Duodenal mucosa (tissue), 2 donors: ENCODE results near the gene HERPUD1.
A peak's percentile ranks its signal among the peaks of the same experiment; 100 is the strongest.
"Not testable (repeated sequence)": the region's sequence is repeated elsewhere in the genome, so short reads cannot be mapped to it uniquely, and the experiment has no call there.

ENCODE experiments used
- H3K27ac ChIP-seq: one replicate; pipeline ENCODE4 v1.7.0; 2013; ENCODE audit warnings: low read depth, low read length
- H3K27me3 ChIP-seq, 2 donors: one replicate each; pipeline ENCODE4 v1.7.0; 2013; ENCODE audit warnings: low read length in 2 of 2, control low read depth in 1 of 2; ENCODE audit not compliant: insufficient read depth in 2 of 2, control insufficient read depth in 1 of 2
- H3K36me3 ChIP-seq, 2 donors: one replicate each; pipeline ENCODE4 v1.7.0; 2013; ENCODE audit warnings: low read length in 2 of 2, control low read depth in 1 of 2; ENCODE audit not compliant: insufficient read depth in 2 of 2, control insufficient read depth in 1 of 2
- H3K4me1 ChIP-seq, 2 donors: one replicate each; pipeline ENCODE4 v1.7.0; 2013; ENCODE audit warnings: low read length in 2 of 2, control low read depth in 1 of 2; ENCODE audit not compliant: insufficient read depth in 2 of 2, control insufficient read depth in 1 of 2
- H3K4me3 ChIP-seq, 2 donors: one replicate each; pipeline ENCODE4 v1.7.0; 2013; ENCODE audit warnings: low read length in 2 of 2, low read depth in 1 of 2
- H3K9ac ChIP-seq, 2 donors: one replicate each; pipeline ENCODE4 v1.7.0; 2013; ENCODE audit warnings: low read length in 2 of 2, low read depth in 1 of 2
- H3K9me3 ChIP-seq, 2 donors: one replicate each; pipeline ENCODE4 v1.7.0; 2013; ENCODE audit warnings: low read length in 2 of 2, control low read depth in 1 of 2; ENCODE audit not compliant: control insufficient read depth in 1 of 2

The HERPUD1 gene

GRCh38 chr16:56980792-56981724, 49.1 kb downstream of the HERPUD1 start:
- Histone ChIP-seq H3K27me3 (no peaks in the 10 kb centered on the region), H3K36me3 (no peaks in the 10 kb centered on the region), H3K27ac (no peak overlapping the region), H3K4me1 (peaks cover 30 to 34% of the 10 kb centered on the region in 2 donors), H3K9ac (no peak overlapping the region), H3K9me3 (no peaks in the 10 kb centered on the region), H3K4me3 (no peak overlapping the region)

GRCh38 chr16:56981729-56982271, 49.9 kb downstream of the HERPUD1 start:
- H3K27ac ChIP-seq = no peak overlapping the region
- no peak overlapping the region for H3K4me3 ChIP-seq
- no peaks in the 10 kb centered on the region for H3K27me3 ChIP-seq
- peaks cover 30 to 34% of the 10 kb centered on the region in 2 donors for H3K4me1 ChIP-seq
- no peaks in the 10 kb centered on the region for H3K36me3 ChIP-seq
- H3K9ac ChIP-seq = no peak overlapping the region
- H3K9me3 ChIP-seq = no peaks in the 10 kb centered on the region

- Histone ChIP-seq H3K27ac (no peak overlapping the region), H3K4me1 (peaks cover 30 to 38% of the 10 kb centered on the region in 2 donors), H3K4me3 (no peak overlapping the region), H3K27me3 (no peaks in the 10 kb centered on the region), H3K36me3 (no peaks in the 10 kb centered on the region), H3K9ac (peak overlapping the region in 1 of 2 donors; percentile 26), H3K9me3 (no peaks in the 10 kb centered on the region)
Observed at GRCh38 chr16:56982695-56983094, 50.8 kb downstream of the HERPUD1 start.

GRCh38 chr16:56983211-56983751, 51.3 kb downstream of the HERPUD1 start:
- H3K9ac ChIP-seq = peak overlapping the region; percentile 32 to 41
- no peaks in the 10 kb centered on the region for H3K27me3 ChIP-seq
- peak overlapping the region; percentile 12 to 36 for H3K4me3 ChIP-seq
- H3K9me3 ChIP-seq = no peaks in the 10 kb centered on the region
- no peak overlapping the region for H3K27ac ChIP-seq
- peaks cover 36 to 44% of the 10 kb centered on the region in 2 donors for H3K4me1 ChIP-seq
- H3K36me3 ChIP-seq = no peaks in the 10 kb centered on the region

- H3K36me3 ChIP-seq = no peaks in the 10 kb centered on the region
- peaks cover 41 to 53% of the 10 kb centered on the region in 2 donors for H3K4me1 ChIP-seq
- no peak overlapping the region for H3K4me3 ChIP-seq
- no peak overlapping the region for H3K27ac ChIP-seq
- H3K9ac ChIP-seq = no peak overlapping the region
- no peaks in the 10 kb centered on the region for H3K27me3 ChIP-seq
- no peaks in the 10 kb centered on the region for H3K9me3 ChIP-seq
Observed at GRCh38 chr16:56984639-56985038, 52.7 kb downstream of the HERPUD1 start.

- Histone ChIP-seq H3K4me1 (peaks cover 48 to 58% of the 10 kb centered on the region in 2 donors), H3K9me3 (no peaks in the 10 kb centered on the region), H3K36me3 (no peaks in the 10 kb centered on the region), H3K27me3 (no peaks in the 10 kb centered on the region), H3K27ac (peak overlapping the region; percentile 36), H3K9ac (peak overlapping the region in 1 of 2 donors; percentile 49), H3K4me3 (no peak overlapping the region)
Observed at GRCh38 chr16:56985288-56985961, 53.5 kb downstream of the HERPUD1 start.

- peaks cover 53 to 64% of the 10 kb centered on the region in 2 donors for H3K4me1 ChIP-seq
Observed at GRCh38 chr16:56985962-56986360, 54.0 kb downstream of the HERPUD1 start.

GRCh38 chr16:56986361-56986760, 54.4 kb downstream of the HERPUD1 start:
- Histone ChIP-seq H3K27me3 (no peaks in the 10 kb centered on the region), H3K27ac (no peak overlapping the region), H3K4me1 (peaks cover 55 to 66% of the 10 kb centered on the region in 2 donors), H3K9me3 (no peaks in the 10 kb centered on the region), H3K9ac (no peak overlapping the region), H3K4me3 (no peak overlapping the region), H3K36me3 (no peaks in the 10 kb centered on the region)

More at GRCh38 chr16:56985962-56986360, 54.0 kb downstream of the HERPUD1 start:
- H3K9me3 ChIP-seq = no peaks in the 10 kb centered on the region
- no peaks in the 10 kb centered on the region for H3K27me3 ChIP-seq
- no peaks in the 10 kb centered on the region for H3K36me3 ChIP-seq
- H3K4me3 ChIP-seq = no peak overlapping the region
- peak overlapping the region; percentile 36 for H3K27ac ChIP-seq
- no peak overlapping the region for H3K9ac ChIP-seq

GRCh38 chr16:56986908-56987307, 55.0 kb downstream of the HERPUD1 start:
- not testable (repeated sequence) for H3K9me3 ChIP-seq, H3K9ac ChIP-seq, H3K4me3 ChIP-seq, H3K27ac ChIP-seq, H3K36me3 ChIP-seq, H3K27me3 ChIP-seq
- peaks cover 58 to 69% of the 10 kb centered on the region in 2 donors for H3K4me1 ChIP-seq
